Left kidney (tissue), 2 donors: ENCODE results near the gene CHST7. TPM values are rescaled to one million over a fixed set of nuclear protein-coding genes. Genes with fewer than 3 reads are reported as not detected.

ENCODE experiments used
- DNase-seq: peaks from one replicate; pipeline ENCODE4 v3.0.0-alpha.2; 2013
- polyA plus RNA-seq: library from polyadenylated mRNA; unstranded; fragments of 120-200 nt; gene quantifications from one replicate; pipeline ENCODE4 v1.2.1, GENCODE V29; 2013; ENCODE audit not compliant: insufficient read length

Gene CHST7
- polyA plus RNA-seq, 1 donor: 1.5 TPM

GRCh38 chrX:46602468-46603102 is 29.0 kb downstream of the CHST7 start:
- DNase-seq: no peak

- no peak for DNase-seq
These were observed 34.4 kb downstream of the CHST7 start for GRCh38 chrX:46607916-46608315.

GRCh38 chrX:46610070-46610658 is 36.6 kb downstream of the CHST7 start:
- no peak for DNase-seq

DNA sequence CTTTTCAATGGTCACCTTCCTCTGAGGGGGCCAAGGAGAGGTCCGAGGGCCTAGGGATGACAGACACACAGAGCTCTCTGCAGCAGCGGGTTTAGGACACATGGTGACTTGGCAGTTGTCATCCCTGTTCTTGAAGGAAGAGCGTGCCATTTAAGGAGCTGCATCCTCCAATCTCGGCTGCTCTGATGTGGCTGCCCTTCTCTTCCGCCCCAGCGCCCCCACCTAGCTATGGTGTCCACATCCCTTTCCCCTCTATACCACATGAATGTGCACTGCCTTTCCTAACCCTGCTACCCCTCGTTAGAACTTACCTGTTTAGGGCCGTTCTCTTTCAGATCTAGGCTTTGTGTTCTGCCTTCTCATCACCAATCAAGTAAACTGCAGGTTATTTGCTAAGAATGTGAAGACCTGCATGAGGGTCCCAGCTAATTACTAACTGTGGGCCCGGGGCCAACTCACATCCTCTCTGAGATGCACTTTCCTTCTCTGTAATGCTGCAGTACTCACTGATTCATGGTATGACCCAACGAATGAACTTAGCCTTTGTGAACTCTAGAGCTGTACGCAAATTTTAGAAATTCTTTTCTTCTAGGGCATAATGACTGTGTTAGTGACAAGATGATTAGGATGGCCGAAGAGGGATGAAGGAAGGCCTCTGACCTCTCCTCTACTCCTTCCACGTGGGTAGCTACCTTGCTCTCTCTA is 38.2 kb downstream of the CHST7 start:
- DNase-seq: no peak

- DNase-seq: no peak
These were observed 44.3 kb downstream of the CHST7 start for GRCh38 chrX:46617906-46618305.

GRCh38 chrX:46618947-46619346 is 45.4 kb downstream of the CHST7 start:
- DNase-seq: no peak

DNA sequence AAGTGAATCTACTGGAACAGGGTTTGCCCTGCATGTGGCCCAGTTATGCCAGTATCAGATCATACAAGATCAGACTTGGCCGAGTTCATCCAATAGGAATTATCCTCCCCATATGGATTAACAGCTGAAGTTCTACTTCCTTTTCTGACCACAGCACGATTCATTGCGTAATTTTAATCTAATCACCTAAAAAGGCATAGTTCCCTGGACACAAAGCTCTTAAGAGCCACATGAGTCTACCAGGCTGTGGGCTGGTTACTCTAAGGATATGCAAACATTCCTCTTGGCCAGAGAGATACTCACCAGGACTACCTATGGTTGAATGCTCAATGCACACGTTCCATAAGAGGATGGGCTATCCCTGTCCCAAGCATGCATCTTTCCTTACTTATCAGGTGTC is 46.9 kb downstream of the CHST7 start:
- no peak for DNase-seq

DNA sequence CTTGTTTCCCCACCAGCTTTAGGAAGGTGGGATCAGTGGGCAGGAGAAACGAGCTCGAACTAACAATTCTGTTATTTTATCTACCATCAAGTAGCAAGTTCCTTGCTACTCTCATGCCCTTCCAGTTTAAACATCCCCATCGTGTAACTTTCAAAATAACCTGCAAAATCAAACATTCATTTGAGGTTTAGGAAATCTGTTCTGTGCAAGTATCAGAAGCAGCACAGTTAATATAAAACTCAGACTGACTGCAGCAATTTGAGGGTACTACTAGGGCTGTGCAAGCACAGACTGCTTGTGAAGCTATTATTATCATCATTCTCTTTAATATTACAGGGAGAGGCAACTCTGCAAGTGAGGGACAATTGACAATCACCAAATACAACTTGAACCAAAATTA is 48.0 kb downstream of the CHST7 start:
- no peak for DNase-seq

GRCh38 chrX:46624090-46624786 is 50.7 kb downstream of the CHST7 start:
- no peak for DNase-seq

DNA sequence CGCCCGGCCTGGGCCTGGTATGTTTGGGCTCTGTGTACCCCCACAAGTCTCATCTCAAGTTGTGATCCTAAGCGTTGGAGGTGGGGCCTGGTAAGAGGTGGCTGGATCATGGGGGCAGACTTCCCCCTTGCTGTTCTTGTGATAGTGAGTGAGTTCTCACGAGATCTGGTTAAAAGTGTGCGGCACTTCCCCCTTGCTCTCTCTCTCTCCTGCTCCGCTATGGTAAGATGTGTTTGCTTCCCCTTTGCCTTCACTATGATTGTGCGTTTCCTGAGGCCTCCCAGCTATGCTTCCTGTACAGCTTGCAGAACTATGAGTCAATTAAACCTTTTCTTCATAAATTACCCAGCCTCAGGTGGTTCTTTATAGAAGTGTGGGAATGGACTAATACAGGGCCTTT is 53.0 kb downstream of the CHST7 start:
- DNase-seq: no peak

- no peak for DNase-seq
These were observed 53.5 kb downstream of the CHST7 start for GRCh38 chrX:46627062-46627461.

GRCh38 chrX:46627711-46628419 is 54.3 kb downstream of the CHST7 start:
- peak; percentile 37 for DNase-seq

DNA sequence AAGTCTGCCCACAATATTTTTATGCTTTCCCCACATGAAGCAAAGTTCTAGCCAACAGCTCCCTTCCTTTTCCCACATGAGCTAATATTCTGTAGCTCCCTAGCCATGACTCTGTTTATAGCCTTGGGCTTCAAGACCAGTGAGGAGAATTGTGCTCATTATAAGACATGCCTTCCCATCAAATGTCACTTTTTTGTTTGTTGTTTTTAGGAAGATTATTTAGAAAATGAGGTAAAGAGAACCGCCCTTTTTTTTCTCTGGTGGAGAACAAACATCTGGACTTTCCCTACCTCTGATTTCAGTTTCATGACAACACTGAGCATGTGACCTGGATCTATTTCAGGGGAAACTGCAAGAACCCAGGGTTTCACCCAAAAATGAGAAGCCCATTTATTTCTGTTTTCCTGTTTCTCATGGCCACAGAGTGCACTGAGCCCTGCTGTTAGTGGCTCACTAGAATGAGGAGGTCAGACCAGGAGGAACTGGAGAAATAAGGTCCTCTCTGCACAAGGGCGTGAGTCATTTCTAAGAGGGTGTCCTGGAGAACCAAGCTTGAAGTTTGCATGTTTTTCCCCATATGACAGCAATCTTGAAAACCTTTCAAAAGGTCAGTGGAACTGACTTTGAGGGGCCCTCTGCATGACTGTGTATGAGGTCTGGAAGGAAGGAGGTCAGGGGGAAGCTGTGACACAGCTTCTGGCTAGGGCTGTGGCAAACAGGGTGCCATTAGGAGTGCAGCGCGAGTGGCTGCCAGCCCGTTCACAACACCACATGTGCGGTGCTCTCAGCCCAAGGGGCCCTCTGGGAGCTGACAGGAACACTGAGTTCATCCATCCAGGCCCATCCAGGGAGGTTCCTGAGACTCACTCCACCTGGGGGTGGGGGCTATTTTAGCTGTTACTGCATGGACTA is 55.2 kb downstream of the CHST7 start:
- DNase-seq: no peak

- DNase-seq: no peak
These were observed 56.6 kb downstream of the CHST7 start for GRCh38 chrX:46630141-46630540.

GRCh38 chrX:46634577-46634976 is 61.0 kb downstream of the CHST7 start:
- no peak for DNase-seq

DNA sequence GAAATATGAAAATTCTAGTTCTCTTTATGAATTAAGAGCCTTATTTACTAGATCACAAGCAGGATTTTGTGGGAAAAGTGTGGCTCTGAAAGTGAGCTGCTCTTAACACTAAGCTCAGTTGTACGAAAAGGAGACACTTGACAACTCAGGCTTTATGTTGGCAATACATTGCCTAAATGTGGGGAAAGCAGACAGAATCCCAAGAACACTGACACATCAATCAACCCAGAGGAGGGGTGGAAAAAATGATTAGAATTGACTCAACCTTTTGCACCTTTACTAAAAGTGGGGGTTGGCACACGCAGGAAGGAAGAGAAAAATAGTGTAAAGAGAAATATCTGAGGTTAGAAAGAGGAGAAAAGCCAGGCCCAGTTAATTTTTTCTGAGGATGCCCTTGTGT is 61.6 kb downstream of the CHST7 start:
- DNase-seq: no peak

- no peak for DNase-seq
These were observed 62.7 kb downstream of the CHST7 start for GRCh38 chrX:46636223-46636622.

DNA sequence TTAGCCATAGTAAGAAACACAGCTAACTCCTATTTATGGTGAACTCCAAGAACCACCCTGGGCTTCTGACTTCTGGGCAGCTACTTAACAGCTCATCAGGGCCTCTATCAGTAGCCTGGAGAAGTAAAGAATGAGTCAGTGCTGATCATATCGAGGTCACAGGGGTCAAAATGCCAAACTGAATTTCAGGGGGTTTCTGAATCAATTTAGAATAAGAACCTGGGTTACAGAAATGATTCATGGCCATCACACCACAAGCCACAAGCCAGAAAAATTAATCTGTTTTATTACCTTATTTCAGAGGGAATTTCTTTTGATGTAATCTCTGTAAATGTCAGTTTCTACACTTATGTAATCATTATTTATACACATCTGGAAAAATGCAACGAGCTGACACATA is 64.4 kb downstream of the CHST7 start:
- no peak for DNase-seq

- DNase-seq: peak; percentile 36
These were observed 68.6 kb downstream of the CHST7 start for GRCh38 chrX:46642145-46642544.

- no peak for DNase-seq
These were observed 70.1 kb downstream of the CHST7 start for GRCh38 chrX:46643636-46644035.

DNA sequence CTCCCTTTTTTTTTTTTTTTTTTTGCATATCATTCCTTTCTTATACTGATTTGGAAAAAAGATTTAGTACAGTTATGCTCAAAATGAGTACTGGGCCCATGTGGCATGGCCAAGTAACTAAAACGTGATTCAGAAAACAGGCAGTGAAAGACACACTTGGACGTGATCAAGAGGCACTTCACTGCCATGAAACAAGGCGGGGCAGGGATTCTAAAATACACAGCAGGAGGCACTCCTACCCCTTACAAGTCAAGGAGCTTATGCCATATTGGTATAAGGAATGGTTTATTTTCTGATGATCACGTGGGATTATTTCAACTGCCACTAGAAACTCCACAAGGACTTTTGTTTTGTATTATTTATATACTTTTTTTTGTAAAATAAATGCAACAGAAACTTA is 72.0 kb downstream of the CHST7 start:
- no peak for DNase-seq
